Type B pancreatic cell (in vitro differentiated cells): ENCODE data around the gene SNRNP40. TPM values are rescaled to one million over a fixed set of nuclear protein-coding genes. Genes with fewer than 3 reads are reported as not detected.
A peak's percentile ranks its signal among the peaks of the same experiment; 100 is the strongest.

Source experiments
- DNase-seq: peaks from one replicate; pipeline ENCODE4 v3.0.0; 2021; ENCODE audit warnings: mixed read lengths; ENCODE audit not compliant: unreplicated experiment; ENCODE audit errors: extremely low spot score
- H3K27ac Mint-ChIP-seq: 2 replicates; pipeline ENCODE4 v1.8.0; 2021; ENCODE audit warnings: mild to moderate bottlenecking, mixed read lengths
- H3K27me3 Mint-ChIP-seq: 2 replicates; pipeline ENCODE4 v1.8.0; 2021; ENCODE audit warnings: mixed read lengths
- H3K36me3 Mint-ChIP-seq: 2 replicates; pipeline ENCODE4 v1.8.0; 2021; ENCODE audit warnings: mixed read lengths
- H3K4me1 Mint-ChIP-seq: one replicate; pipeline ENCODE4 v1.8.0; 2021; ENCODE audit warnings: mixed read lengths; ENCODE audit not compliant: unreplicated experiment
- H3K4me3 Mint-ChIP-seq: 2 replicates; pipeline ENCODE4 v1.8.0; 2021; ENCODE audit warnings: mild to moderate bottlenecking, mixed read lengths
- H3K9me3 Mint-ChIP-seq: 2 replicates; pipeline ENCODE4 v1.8.0; 2021; ENCODE audit warnings: mixed read lengths
- total RNA-seq: library from RNA; stranded (reverse); gene quantifications from 2 replicates; pipeline ENCODE4 v1.2.1, GENCODE V29; 2021; ENCODE audit warnings: low replicate concordance
- TF ChIP-seq, protein P1 (sequence below): fragments of 200-600 bp; sonication (generic); conservative IDR thresholded peaks from 2 replicates; pipeline ENCODE4 v1.5.0; 2021; ENCODE audit warnings: antibody characterized with exemption, mild to moderate bottlenecking

The SNRNP40 gene
- total RNA-seq, 1 donor from 2014 or later = 79.9 TPM

DNA sequence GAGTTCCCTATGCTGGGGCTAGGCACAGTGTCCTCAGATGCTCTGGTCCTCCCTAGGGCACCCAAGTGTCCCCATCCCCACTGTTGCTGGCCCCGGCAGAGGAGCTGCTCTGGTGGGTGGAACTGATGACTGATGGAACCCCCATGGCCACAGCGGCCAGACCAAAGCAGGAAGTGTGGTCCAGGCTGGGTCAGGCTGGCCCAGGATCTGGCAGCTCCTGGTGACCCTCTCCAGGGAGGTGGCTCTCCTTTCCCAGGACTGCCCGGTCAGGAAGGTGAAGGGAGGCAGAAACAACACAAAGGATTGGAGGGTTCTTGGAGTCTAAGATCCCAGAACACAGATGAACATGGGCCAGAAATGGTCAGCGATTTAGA lies 58.0 kb downstream of the SNRNP40 start:
- Mint-ChIP-seq H3K4me3 (peak overlapping the region; percentile 89), H3K9me3 (no peaks in the 10 kb centered on the region), H3K4me1 (peaks cover 19% of the 10 kb centered on the region), H3K27me3 (peaks cover 56% of the 10 kb centered on the region), H3K36me3 (no peaks in the 10 kb centered on the region), H3K27ac (peak overlapping the region; percentile 65)
- no peak for DNase-seq
- TF ChIP-seq, protein P1, sequence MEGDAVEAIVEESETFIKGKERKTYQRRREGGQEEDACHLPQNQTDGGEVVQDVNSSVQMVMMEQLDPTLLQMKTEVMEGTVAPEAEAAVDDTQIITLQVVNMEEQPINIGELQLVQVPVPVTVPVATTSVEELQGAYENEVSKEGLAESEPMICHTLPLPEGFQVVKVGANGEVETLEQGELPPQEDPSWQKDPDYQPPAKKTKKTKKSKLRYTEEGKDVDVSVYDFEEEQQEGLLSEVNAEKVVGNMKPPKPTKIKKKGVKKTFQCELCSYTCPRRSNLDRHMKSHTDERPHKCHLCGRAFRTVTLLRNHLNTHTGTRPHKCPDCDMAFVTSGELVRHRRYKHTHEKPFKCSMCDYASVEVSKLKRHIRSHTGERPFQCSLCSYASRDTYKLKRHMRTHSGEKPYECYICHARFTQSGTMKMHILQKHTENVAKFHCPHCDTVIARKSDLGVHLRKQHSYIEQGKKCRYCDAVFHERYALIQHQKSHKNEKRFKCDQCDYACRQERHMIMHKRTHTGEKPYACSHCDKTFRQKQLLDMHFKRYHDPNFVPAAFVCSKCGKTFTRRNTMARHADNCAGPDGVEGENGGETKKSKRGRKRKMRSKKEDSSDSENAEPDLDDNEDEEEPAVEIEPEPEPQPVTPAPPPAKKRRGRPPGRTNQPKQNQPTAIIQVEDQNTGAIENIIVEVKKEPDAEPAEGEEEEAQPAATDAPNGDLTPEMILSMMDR = no peak

DNA sequence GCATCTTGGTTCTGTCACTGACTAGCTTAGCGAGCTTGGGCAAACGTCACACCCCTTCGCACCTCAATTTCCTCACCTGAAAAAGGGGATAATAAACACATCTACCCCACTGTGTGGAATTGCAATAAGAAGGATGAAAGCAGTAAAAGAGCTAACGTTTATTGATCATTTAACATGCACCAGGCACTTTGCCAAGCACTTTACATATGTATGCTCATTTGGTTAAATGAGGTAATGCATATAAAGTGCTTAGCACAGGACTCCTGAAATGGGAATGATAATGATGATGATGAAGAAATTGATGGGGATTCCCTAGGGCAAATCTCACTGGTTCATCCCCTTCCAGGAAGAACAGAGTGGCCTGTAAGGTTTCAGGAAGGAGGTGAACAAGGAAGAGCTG lies 61.7 kb downstream of the SNRNP40 start:
- DNase-seq = no peak
- Mint-ChIP-seq H3K27me3 (peaks cover 47% of the 10 kb centered on the region), H3K4me1 (peaks cover 13% of the 10 kb centered on the region), H3K9me3 (no peaks in the 10 kb centered on the region), H3K36me3 (no peaks in the 10 kb centered on the region), H3K4me3 (no peak overlapping the region), H3K27ac (no peak overlapping the region)
- TF ChIP-seq, protein P1 = no peak

DNA sequence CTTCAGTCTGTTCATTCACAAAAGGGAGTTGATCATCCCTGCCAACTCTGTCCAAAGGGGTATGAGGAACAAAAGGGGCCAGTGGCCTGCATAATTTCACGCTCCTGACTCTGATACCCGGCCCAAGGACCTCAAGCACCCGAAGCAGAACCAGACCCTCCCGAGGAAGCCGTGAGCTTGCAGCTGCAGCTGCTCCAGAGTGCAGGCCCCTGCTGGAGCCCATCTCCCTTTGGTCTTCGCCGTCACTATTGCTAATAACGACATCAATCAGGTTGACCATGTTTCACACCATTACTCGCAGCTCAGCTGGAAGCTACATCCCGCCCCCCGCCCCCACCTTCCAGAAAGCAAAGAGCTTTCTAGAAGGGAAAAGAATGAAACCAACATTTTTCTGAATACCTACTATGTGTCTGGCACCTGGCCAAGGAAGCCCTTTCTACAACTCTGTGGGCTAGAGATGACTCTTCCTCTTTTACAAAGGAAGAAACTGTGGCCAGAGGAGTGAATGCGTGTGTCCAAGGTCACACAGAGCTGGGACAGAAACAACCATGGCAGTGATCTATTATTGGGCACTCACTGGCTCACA lies 62.4 kb downstream of the SNRNP40 start:
- Mint-ChIP-seq H3K27me3 (peaks cover 47% of the 10 kb centered on the region), H3K4me1 (peaks cover 13% of the 10 kb centered on the region), H3K36me3 (no peaks in the 10 kb centered on the region), H3K27ac (no peak overlapping the region), H3K9me3 (no peaks in the 10 kb centered on the region), H3K4me3 (no peak overlapping the region)
- DNase-seq = no peak
- TF ChIP-seq, protein P1 = no peak

DNA sequence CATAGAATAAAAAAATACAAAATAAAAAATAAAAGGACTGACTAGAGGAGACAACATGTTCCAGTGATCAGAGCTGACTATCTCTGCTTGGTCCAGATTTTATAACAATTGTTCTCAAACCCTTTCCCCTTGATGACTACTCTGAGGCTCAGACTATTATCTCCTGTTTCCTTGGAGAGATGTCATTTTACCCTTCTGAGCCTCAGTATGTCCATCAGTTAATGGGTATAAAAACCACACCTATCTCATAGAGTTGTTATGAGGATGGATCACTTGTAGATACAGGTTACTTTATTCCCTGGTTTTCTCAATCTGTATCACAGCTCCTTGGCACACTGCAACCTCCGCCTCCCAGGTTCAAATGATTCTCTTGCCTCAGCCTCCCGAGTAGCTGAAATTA lies 63.9 kb downstream of the SNRNP40 start:
- no peak overlapping the region for H3K4me3 Mint-ChIP-seq
- peaks cover 31% of the 10 kb centered on the region for H3K27me3 Mint-ChIP-seq
- peaks cover 15% of the 10 kb centered on the region for H3K4me1 Mint-ChIP-seq
- TF ChIP-seq, protein P1 = no peak
- no peaks in the 10 kb centered on the region for H3K36me3 Mint-ChIP-seq
- no peak overlapping the region for H3K27ac Mint-ChIP-seq
- no peaks in the 10 kb centered on the region for H3K9me3 Mint-ChIP-seq
- no peak for DNase-seq

DNA sequence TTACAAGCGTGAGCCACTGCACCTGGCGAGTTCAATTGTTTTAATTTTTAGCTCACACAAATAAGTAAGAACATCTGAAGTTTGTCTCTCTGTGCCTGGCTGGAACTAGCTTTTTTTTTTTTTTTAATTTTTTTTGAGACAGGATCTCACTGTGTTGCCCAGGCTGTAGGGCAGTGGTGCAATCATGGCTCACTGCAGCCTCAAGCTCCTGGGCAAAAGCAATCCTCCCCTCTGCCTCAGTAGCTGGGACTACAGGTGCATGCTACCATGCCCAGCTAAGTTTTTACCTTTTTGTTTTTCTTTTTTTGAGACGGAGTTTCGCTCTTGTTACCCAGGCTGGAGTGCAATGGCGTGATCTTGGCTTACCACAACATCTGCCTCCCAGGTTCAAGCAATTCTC lies 64.8 kb downstream of the SNRNP40 start:
- TF ChIP-seq, protein P1 = no peak
- no peak for DNase-seq
- Mint-ChIP-seq H3K36me3 (no peaks in the 10 kb centered on the region), H3K4me3 (no peak overlapping the region), H3K9me3 (no peaks in the 10 kb centered on the region), H3K27me3 (peaks cover 26% of the 10 kb centered on the region), H3K27ac (no peak overlapping the region), H3K4me1 (peaks cover 15% of the 10 kb centered on the region)

DNA sequence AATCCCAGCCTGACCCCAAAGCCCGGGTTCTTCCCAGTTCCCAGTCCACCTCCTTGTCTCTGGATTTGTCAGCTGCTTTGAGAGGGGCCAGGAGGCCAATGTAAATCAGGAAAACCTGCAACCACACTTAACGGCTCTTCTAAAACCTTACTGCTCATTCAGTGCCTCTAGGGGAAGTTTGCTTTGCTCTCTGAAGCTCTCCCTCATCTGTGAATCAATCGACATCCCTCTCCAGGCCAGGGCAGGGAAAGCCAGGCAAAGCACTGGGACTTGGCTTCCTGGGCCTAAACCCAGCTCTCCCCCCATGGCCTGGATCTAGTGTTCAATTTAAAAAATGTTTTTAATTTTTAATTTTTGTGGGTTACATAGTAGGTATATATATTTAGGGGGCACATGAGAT lies 66.2 kb downstream of the SNRNP40 start:
- no peaks in the 10 kb centered on the region for H3K36me3 Mint-ChIP-seq
- H3K4me3 Mint-ChIP-seq = no peak overlapping the region
- H3K27ac Mint-ChIP-seq = no peak overlapping the region
- H3K27me3 Mint-ChIP-seq = peaks cover 15% of the 10 kb centered on the region
- DNase-seq = no peak
- TF ChIP-seq, protein P1 = no peak
- H3K4me1 Mint-ChIP-seq = peaks cover 15% of the 10 kb centered on the region
- no peaks in the 10 kb centered on the region for H3K9me3 Mint-ChIP-seq
